NOMO-1 treated with dmso at 0.1 percent for 144 hours (cell line): ENCODE results near the gene METTL22.
"Not testable (repeated sequence)": the region's sequence is repeated elsewhere in the genome, so short reads cannot be mapped to it uniquely, and the experiment has no call there.

Experiments used
- DNase-seq: peaks from one replicate; lab custom pipeline; 2025; ENCODE audit not compliant: unreplicated experiment; lab: John Stamatoyannopoulos, UW

The METTL22 gene

GRCh38 chr16:8631818-8632465 lies 10.4 kb downstream of the METTL22 start:
- no peak for DNase-seq

GRCh38 chr16:8632675-8633182 lies 11.2 kb downstream of the METTL22 start:
- peak; percentile 68 for DNase-seq

- no peak for DNase-seq
Observed at GRCh38 chr16:8634991-8635736, 13.7 kb downstream of the METTL22 start.

- no peak for DNase-seq
Observed at GRCh38 chr16:8639694-8640093, 18.2 kb downstream of the METTL22 start.

- DNase-seq, result no peak
Observed at GRCh38 chr16:8641671-8642070, 20.2 kb downstream of the METTL22 start.

GRCh38 chr16:8642146-8642545 lies 20.6 kb downstream of the METTL22 start:
- DNase-seq, result no peak

- peak; percentile 90 for DNase-seq
Observed at GRCh38 chr16:8644211-8645140, 23.0 kb downstream of the METTL22 start.

GRCh38 chr16:8645141-8645521 lies 23.6 kb downstream of the METTL22 start:
- no peak for DNase-seq

GRCh38 chr16:8645831-8646230 lies 24.3 kb downstream of the METTL22 start:
- DNase-seq, result no peak

- DNase-seq, result no peak
Observed at GRCh38 chr16:8646326-8647053, 25.0 kb downstream of the METTL22 start.

- no peak for DNase-seq
Observed at GRCh38 chr16:8647721-8648318, 26.3 kb downstream of the METTL22 start.

- no peak for DNase-seq
Observed at GRCh38 chr16:8648877-8649276, 27.4 kb downstream of the METTL22 start.

- no peak for DNase-seq
Observed at GRCh38 chr16:8649829-8650554, 28.5 kb downstream of the METTL22 start.

- DNase-seq, result not testable (repeated sequence)
Observed at GRCh38 chr16:8651958-8652357, 30.5 kb downstream of the METTL22 start.

GRCh38 chr16:8655184-8655717 lies 33.8 kb downstream of the METTL22 start:
- DNase-seq, result peak; percentile 23

GRCh38 chr16:8656376-8656775 lies 34.9 kb downstream of the METTL22 start:
- DNase-seq, result no peak

- DNase-seq, result peak; percentile 6
Observed at GRCh38 chr16:8660841-8661301, 39.4 kb downstream of the METTL22 start.

- no peak for DNase-seq
Observed at GRCh38 chr16:8661703-8662102, 40.2 kb downstream of the METTL22 start.
